Breast epithelium (tissue), 3 donors: Measurements from ENCODE around the gene RASEF.

Experiments
- POLR2A ChIP-seq: fragments of 450-650 bp; IDR thresholded peaks from one replicate; pipeline ENCODE4 v1.6.1; 2016; ENCODE audit warnings: antibody characterized with exemption, mild to moderate bottlenecking, moderate library complexity
- POLR2AphosphoS5 ChIP-seq, 3 donors: sonication (generic); formaldehyde crosslinking; IDR thresholded peaks; one replicate each; pipeline ENCODE4 v1.6.1; 2017; ENCODE audit warnings: antibody characterized with exemption in 3 of 3
- TF ChIP-seq, protein P1 (sequence below), 3 donors: fragments of 450-650 bp; IDR thresholded peaks; one replicate each; pipeline ENCODE4 v1.5.1; 2016 to 2017; ENCODE audit warnings: antibody characterized with exemption in 3 of 3, mild to moderate bottlenecking in 3 of 3, moderate library complexity in 3 of 3

DNA sequence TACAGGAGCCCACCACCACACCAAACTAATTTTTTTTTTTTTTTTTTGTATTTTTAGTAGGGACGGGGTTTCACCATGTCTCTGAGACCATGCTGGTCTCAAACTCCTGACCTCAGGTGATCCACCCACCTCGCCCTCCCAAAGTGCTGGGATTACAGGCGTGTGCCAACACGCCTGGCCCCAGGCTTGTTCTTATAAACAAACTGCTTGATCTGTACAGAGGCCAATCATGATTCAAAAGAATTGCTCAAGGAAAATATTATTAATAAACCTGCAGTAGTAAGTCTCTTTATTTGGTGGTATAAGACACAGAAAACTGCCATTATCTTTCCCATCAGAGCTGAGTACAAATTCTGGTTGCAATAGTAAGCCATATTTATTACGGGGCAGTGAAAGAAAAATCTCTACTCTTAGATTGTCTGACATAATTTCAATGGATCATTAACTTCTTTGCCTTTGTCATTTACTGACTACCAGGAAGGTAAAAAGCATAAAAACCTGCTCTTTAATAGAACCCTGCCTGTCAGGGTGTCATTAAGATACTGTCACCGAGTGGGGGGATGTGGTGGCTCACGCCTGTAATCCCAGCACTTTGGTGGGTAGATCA is 33.3 kb downstream of the RASEF start:
- TF ChIP-seq POLR2AphosphoS5 (IDR thresholded peaks at IDR 0.05): no peak
- TF ChIP-seq, protein P1, sequence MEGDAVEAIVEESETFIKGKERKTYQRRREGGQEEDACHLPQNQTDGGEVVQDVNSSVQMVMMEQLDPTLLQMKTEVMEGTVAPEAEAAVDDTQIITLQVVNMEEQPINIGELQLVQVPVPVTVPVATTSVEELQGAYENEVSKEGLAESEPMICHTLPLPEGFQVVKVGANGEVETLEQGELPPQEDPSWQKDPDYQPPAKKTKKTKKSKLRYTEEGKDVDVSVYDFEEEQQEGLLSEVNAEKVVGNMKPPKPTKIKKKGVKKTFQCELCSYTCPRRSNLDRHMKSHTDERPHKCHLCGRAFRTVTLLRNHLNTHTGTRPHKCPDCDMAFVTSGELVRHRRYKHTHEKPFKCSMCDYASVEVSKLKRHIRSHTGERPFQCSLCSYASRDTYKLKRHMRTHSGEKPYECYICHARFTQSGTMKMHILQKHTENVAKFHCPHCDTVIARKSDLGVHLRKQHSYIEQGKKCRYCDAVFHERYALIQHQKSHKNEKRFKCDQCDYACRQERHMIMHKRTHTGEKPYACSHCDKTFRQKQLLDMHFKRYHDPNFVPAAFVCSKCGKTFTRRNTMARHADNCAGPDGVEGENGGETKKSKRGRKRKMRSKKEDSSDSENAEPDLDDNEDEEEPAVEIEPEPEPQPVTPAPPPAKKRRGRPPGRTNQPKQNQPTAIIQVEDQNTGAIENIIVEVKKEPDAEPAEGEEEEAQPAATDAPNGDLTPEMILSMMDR (IDR thresholded peaks at IDR 0.05): no peak
- TF ChIP-seq POLR2A: no peak
